Ishikawa (cell line): ENCODE measurements around the gene TRRAP.

Experiments used
- CEBPB ChIP-seq: IDR thresholded peaks from 2 replicates; pipeline ENCODE4 v1.6.1; 2012
- CREB1 ChIP-seq: IDR thresholded peaks from 2 replicates; pipeline ENCODE4 v1.6.1; 2012; ENCODE audit warnings: low read depth
- EGR1 ChIP-seq: IDR thresholded peaks from 2 replicates; pipeline ENCODE4 v1.6.1; 2012
- EP300 ChIP-seq: IDR thresholded peaks from 2 replicates; pipeline ENCODE4 v1.6.1; 2012; ENCODE audit warnings: borderline replicate concordance
- FOXM1 ChIP-seq: IDR thresholded peaks from 2 replicates; pipeline ENCODE4 v1.6.1; 2012; ENCODE audit warnings: low read depth, borderline replicate concordance
- NFIC ChIP-seq: IDR thresholded peaks from 2 replicates; pipeline ENCODE4 v1.6.1; 2012
- RAD21 ChIP-seq: IDR thresholded peaks from 2 replicates; pipeline ENCODE4 v1.6.1; 2012; ENCODE audit warnings: low read depth
- TAF1 ChIP-seq: IDR thresholded peaks from 2 replicates; pipeline ENCODE4 v1.6.1; 2012; ENCODE audit warnings: low read depth, mild to moderate bottlenecking
- TCF12 ChIP-seq: IDR thresholded peaks from 2 replicates; pipeline ENCODE4 v1.6.1; 2012; ENCODE audit warnings: low read depth
- TEAD4 ChIP-seq: IDR thresholded peaks from 2 replicates; pipeline ENCODE4 v1.6.1; 2012
- YY1 ChIP-seq: IDR thresholded peaks from 2 replicates; pipeline ENCODE4 v1.6.1; 2012; ENCODE audit warnings: low read depth
- ZBTB7A ChIP-seq: IDR thresholded peaks from 2 replicates; pipeline ENCODE4 v1.6.1; 2012; ENCODE audit warnings: low read depth
- TF ChIP-seq, protein P1 (sequence below): IDR thresholded peaks from 2 replicates; pipeline ENCODE4 v1.6.1; 2012
- TF ChIP-seq, protein P2 (sequence below): IDR thresholded peaks from 2 replicates; pipeline ENCODE4 v1.6.1; 2012; ENCODE audit warnings: low read depth, mild to moderate bottlenecking
- TF ChIP-seq, protein P3 (sequence below): IDR thresholded peaks from 2 replicates; pipeline ENCODE4 v1.6.1; 2012

The TRRAP gene

DNA sequence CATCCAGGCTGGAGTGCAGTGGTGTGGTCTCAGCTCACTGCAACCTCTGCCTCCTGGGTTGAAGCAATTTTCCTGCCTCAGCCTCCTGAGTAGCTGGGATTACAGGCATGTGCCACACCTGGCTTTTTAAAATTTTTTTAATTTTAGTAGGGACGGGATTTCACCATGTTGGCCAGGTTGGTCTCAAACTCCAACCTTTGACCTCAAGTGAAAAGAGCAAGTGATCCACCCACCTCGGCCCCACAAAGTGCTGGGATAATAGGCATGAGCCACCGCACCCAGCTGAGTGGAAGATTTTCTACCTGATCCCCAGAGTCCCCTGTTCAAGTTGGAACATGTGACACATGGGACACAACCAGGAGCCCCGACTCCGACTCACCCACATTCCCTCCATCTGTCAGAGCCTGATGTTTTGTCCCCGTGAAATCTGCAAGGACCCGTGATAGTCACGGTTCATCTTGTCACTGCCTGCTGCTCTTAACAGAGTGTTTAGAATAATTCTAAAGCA is 161.1 kb downstream of the TRRAP start:
- TF ChIP-seq, protein P1, sequence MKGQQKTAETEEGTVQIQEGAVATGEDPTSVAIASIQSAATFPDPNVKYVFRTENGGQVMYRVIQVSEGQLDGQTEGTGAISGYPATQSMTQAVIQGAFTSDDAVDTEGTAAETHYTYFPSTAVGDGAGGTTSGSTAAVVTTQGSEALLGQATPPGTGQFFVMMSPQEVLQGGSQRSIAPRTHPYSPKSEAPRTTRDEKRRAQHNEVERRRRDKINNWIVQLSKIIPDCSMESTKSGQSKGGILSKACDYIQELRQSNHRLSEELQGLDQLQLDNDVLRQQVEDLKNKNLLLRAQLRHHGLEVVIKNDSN, result no peak
- TF ChIP-seq FOXM1, result no peak
- TF ChIP-seq, protein P2, sequence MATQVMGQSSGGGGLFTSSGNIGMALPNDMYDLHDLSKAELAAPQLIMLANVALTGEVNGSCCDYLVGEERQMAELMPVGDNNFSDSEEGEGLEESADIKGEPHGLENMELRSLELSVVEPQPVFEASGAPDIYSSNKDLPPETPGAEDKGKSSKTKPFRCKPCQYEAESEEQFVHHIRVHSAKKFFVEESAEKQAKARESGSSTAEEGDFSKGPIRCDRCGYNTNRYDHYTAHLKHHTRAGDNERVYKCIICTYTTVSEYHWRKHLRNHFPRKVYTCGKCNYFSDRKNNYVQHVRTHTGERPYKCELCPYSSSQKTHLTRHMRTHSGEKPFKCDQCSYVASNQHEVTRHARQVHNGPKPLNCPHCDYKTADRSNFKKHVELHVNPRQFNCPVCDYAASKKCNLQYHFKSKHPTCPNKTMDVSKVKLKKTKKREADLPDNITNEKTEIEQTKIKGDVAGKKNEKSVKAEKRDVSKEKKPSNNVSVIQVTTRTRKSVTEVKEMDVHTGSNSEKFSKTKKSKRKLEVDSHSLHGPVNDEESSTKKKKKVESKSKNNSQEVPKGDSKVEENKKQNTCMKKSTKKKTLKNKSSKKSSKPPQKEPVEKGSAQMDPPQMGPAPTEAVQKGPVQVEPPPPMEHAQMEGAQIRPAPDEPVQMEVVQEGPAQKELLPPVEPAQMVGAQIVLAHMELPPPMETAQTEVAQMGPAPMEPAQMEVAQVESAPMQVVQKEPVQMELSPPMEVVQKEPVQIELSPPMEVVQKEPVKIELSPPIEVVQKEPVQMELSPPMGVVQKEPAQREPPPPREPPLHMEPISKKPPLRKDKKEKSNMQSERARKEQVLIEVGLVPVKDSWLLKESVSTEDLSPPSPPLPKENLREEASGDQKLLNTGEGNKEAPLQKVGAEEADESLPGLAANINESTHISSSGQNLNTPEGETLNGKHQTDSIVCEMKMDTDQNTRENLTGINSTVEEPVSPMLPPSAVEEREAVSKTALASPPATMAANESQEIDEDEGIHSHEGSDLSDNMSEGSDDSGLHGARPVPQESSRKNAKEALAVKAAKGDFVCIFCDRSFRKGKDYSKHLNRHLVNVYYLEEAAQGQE, result no peak
- TF ChIP-seq, protein P3, sequence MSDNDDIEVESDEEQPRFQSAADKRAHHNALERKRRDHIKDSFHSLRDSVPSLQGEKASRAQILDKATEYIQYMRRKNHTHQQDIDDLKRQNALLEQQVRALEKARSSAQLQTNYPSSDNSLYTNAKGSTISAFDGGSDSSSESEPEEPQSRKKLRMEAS, result no peak

DNA sequence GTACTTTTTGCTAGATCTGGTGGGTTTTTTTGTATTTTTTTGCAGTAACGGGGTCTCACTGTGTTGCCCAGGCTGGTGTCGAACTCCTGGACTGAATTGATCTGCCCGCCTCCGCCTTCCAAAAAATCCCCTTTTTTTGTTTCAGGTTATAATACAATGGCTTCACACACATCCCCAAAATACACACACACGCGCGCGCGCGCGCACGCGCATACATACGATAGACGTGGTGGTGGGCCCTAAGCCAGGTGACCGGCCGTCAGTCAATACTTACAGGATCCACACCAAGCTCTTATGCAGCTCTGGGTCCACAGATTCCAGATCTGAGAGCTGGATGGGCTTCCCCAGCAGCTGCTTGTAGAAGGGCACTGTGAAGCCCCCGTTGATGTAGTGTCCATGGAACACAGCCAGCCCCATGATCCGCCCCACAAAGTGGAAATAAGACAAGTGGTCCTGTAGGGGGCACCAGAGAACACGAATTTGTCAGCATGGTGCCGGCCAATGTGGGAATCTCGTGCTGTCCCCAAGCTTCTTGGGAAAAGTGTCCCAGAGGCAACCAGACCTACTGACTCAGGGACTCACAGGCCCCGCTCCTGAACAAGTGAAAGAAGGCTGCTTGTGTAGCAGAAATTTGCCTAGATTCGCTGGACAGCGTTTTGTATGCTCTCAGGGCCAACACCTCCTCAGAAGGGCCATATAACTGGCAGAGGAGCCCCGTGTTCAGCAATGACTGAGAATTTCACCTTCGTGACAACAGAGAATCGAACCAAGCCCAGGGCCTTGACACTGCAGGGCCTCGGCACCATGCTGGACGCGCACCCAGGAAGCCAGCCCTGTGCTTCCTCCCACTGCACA is 162.0 kb downstream of the TRRAP start:
- 0 out of 2 replicates have a peak, but pooled peaks have one; percentile 16 for TF ChIP-seq NFIC
- TF ChIP-seq, protein P2, result no peak
- peak; percentile 83 for TF ChIP-seq RAD21

DNA sequence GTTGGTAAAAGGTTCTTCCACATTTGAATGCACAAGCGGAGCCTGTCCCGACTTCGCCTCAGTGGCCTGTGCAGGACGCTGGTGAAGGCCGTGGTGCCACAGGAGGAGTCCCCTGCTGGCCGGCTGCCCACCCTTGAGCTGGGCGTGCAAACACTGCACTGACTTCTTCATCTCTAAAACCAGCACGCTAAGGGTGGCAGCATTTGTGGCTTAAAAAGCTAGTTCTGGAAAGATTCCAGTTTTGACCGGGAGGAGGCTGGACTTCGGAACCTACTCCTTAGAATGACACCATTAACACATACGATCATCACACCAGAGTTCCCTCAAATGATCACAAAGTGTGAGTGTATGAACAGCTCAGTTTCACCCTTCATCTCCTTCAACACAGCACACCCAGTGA is 163.2 kb downstream of the TRRAP start:
- TF ChIP-seq NFIC (no peak), EP300 (no peak), ZBTB7A (no peak), FOXM1 (no peak), CREB1 (no peak), TAF1 (no peak), YY1 (no peak), TCF12 (no peak), CEBPB (no peak), TEAD4 (no peak)
- TF ChIP-seq, protein P1, result no peak
- TF ChIP-seq, protein P3, result no peak
- TF ChIP-seq, protein P2, result no peak

DNA sequence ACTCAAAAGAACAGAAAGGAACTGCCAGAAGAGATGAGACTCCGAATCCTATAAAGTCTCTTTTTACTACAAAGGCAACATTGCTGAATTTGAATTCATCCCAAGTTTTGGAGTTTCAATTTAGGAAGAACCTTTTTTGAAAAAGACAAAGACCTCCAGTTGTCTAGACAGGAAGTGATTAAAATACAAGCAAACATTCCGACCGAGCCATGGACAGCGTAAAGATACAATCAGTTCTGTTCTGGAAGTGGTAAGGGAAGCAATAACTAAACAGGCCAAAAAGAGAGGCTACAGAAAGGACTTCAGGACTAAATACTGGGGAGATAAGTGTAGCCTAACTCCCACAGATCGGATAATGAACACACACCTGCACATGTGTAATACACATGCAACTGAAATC is 164.6 kb downstream of the TRRAP start:
- TF ChIP-seq EGR1, result no peak
- no peak for TF ChIP-seq CREB1
- TF ChIP-seq TEAD4, result no peak
- TF ChIP-seq EP300, result no peak
- TF ChIP-seq, protein P3, result no peak
- TF ChIP-seq ZBTB7A, result no peak
- no peak for TF ChIP-seq YY1
- TF ChIP-seq CEBPB, result no peak
- TF ChIP-seq RAD21, result no peak
- no peak for TF ChIP-seq TCF12
- TF ChIP-seq, protein P1, result no peak
